Breast epithelium (tissue), 4 donors: ENCODE data around the gene IRAK1. TPM values are rescaled to one million over a fixed set of nuclear protein-coding genes. Genes with fewer than 3 reads are reported as not detected.

ENCODE experiments used
- DNase-seq, 2 donors: peaks; one replicate each; pipeline ENCODE4 v3.0.0-alpha.2; 2019; ENCODE audit warnings: low spot score in 2 of 2
- H3K27ac ChIP-seq, 2 donors: fragments of 200-600 bp; sonication (generic) in 1 of 2; one replicate each; pipeline ENCODE4 v1.5.1; 2016 to 2019; ENCODE audit warnings: mild to moderate bottlenecking in 1 of 2
- H3K27me3 ChIP-seq, 2 donors: fragments of 200-600 bp; sonication (generic) in 1 of 2; one replicate each; pipeline versions ENCODE4 v1.5.1 to v1.6.0; 2017 to 2019; ENCODE audit warnings: control low read depth in 1 of 2, mild to moderate bottlenecking in 1 of 2
- H3K36me3 ChIP-seq: fragments of 200-600 bp; one replicate; pipeline ENCODE4 v1.5.1; 2019
- H3K4me1 ChIP-seq, 2 donors: fragments of 200-600 bp; sonication (generic); one replicate each; pipeline ENCODE4 v1.5.1; 2016 to 2019; ENCODE audit warnings: control low read depth in 1 of 2
- H3K4me3 ChIP-seq, 3 donors: fragments of 200-600 bp; sonication (generic); 1 replicate in 2 of 3; 2 replicates in 1 of 3; pipeline ENCODE4 v1.5.1; 2016 to 2019; ENCODE audit warnings: mild to moderate bottlenecking in 3 of 3, moderate library complexity in 2 of 3
- H3K9me3 ChIP-seq, 2 donors: fragments of 200-600 bp; sonication (generic) in 1 of 2; one replicate each; pipeline ENCODE4 v1.5.1; 2016 to 2019; ENCODE audit warnings: control low read depth in 1 of 2
- CTCF ChIP-seq, 3 donors: fragments of 450-650 bp; IDR thresholded peaks; one replicate each; pipeline ENCODE4 v1.5.1; 2016 to 2017; ENCODE audit warnings: antibody characterized with exemption in 3 of 3, mild to moderate bottlenecking in 3 of 3, moderate library complexity in 3 of 3
- POLR2A ChIP-seq: fragments of 450-650 bp; IDR thresholded peaks from one replicate; pipeline ENCODE4 v1.6.1; 2016; ENCODE audit warnings: antibody characterized with exemption, mild to moderate bottlenecking, moderate library complexity
- POLR2AphosphoS5 ChIP-seq, 3 donors: sonication (generic); formaldehyde crosslinking; IDR thresholded peaks; one replicate each; pipeline ENCODE4 v1.6.1; 2017; ENCODE audit warnings: antibody characterized with exemption in 3 of 3
- intact Hi-C: fragments of 100-400 bp; cut with DNase I; formaldehyde crosslinking; loops from one replicate; pipeline ENCODE4 v1.15.1; 2023; ENCODE audit warnings: low total_unique reads
- total RNA-seq, 3 donors: library from RNA; depleted of rRNA; stranded (reverse); fragments of >200 nt; gene quantifications; one replicate each; pipeline ENCODE4 v1.1.0, GENCODE V29; 2016

The IRAK1 gene
- total RNA-seq, 3 donors from 2014 or later = 43.7 to 66.2 (median 50.8) TPM

- H3K4me1 ChIP-seq = peaks cover 0 to 6% of the 10 kb centered on the region in 2 donors
- peak overlapping the region; percentile 26 to 100 for H3K27ac ChIP-seq
- no peak for DNase-seq
- no peaks in the 10 kb centered on the region for H3K9me3 ChIP-seq
- H3K27me3 ChIP-seq = peaks cover 0 to 24% of the 10 kb centered on the region in 2 donors
- TF ChIP-seq POLR2A (no peak), CTCF (IDR thresholded peaks at IDR 0.05) (no peak), POLR2AphosphoS5 (IDR thresholded peaks at IDR 0.05) (no peak)
- peak overlapping the region in 2 of 3 donors; percentile 82 to 91 for H3K4me3 ChIP-seq
- intact Hi-C loops = no loop called here
- no peaks in the 10 kb centered on the region for H3K36me3 ChIP-seq
Observed at GRCh38 chrX:153968255-153968654, 51.4 kb downstream of the IRAK1 start.

GRCh38 chrX:153967536-153968224, 52.0 kb downstream of the IRAK1 start:
- DNase-seq = no peak
- Histone ChIP-seq H3K4me1 (peaks cover 0 to 6% of the 10 kb centered on the region in 2 donors), H3K27ac (peak overlapping the region; percentile 26 to 100), H3K9me3 (no peaks in the 10 kb centered on the region), H3K27me3 (peaks cover 0 to 24% of the 10 kb centered on the region in 2 donors), H3K4me3 (peak overlapping the region in 1 of 3 donors; percentile 91), H3K36me3 (no peaks in the 10 kb centered on the region)
- intact Hi-C loops = no loop called here
- TF ChIP-seq POLR2AphosphoS5 (IDR thresholded peaks at IDR 0.05) (no peak), POLR2A (no peak)

- Histone ChIP-seq H3K9me3 (no peaks in the 10 kb centered on the region), H3K4me1 (peaks cover 0 to 6% of the 10 kb centered on the region in 2 donors), H3K4me3 (peak overlapping the region in 1 of 3 donors; percentile 91), H3K36me3 (no peaks in the 10 kb centered on the region), H3K27ac (peak overlapping the region; percentile 26 to 100), H3K27me3 (peaks cover 0 to 26% of the 10 kb centered on the region in 2 donors)
- intact Hi-C loops = no loop called here
- no peak for DNase-seq
- no peak for TF ChIP-seq POLR2AphosphoS5 (IDR thresholded peaks at IDR 0.05)
- no peak for TF ChIP-seq POLR2A
- TF ChIP-seq CTCF (IDR thresholded peaks at IDR 0.05) = no peak
Observed at GRCh38 chrX:153966841-153967535, 52.7 kb downstream of the IRAK1 start.

- Histone ChIP-seq H3K4me3 (peak overlapping the region in 1 of 3 donors; percentile 91), H3K4me1 (peaks cover 0 to 6% of the 10 kb centered on the region in 2 donors), H3K27ac (peak overlapping the region in 1 of 2 donors; percentile 100), H3K36me3 (no peaks in the 10 kb centered on the region), H3K9me3 (no peaks in the 10 kb centered on the region), H3K27me3 (peaks cover 0 to 33% of the 10 kb centered on the region in 2 donors)
- TF ChIP-seq POLR2A (no peak), POLR2AphosphoS5 (IDR thresholded peaks at IDR 0.05) (no peak)
- intact Hi-C loops = no loop called here
- DNase-seq = no peak
Observed at GRCh38 chrX:153966283-153966688, 53.4 kb downstream of the IRAK1 start.

- TF ChIP-seq POLR2AphosphoS5 (IDR thresholded peaks at IDR 0.05) (no peak), POLR2A (no peak), CTCF (IDR thresholded peaks at IDR 0.05) (no peak)
- peaks cover 0 to 6% of the 10 kb centered on the region in 2 donors for H3K4me1 ChIP-seq
- DNase-seq = no peak
- peaks cover 0 to 34% of the 10 kb centered on the region in 2 donors for H3K27me3 ChIP-seq
- no peak overlapping the region for H3K4me3 ChIP-seq
- H3K27ac ChIP-seq = no peak overlapping the region
- H3K9me3 ChIP-seq = no peaks in the 10 kb centered on the region
- intact Hi-C loops = no loop called here
- no peaks in the 10 kb centered on the region for H3K36me3 ChIP-seq
Observed at GRCh38 chrX:153965406-153965805, 54.3 kb downstream of the IRAK1 start.

GRCh38 chrX:153964105-153964504, 55.6 kb downstream of the IRAK1 start:
- H3K4me3 ChIP-seq = no peak overlapping the region
- no peak for DNase-seq
- TF ChIP-seq POLR2A (no peak), POLR2AphosphoS5 (IDR thresholded peaks at IDR 0.05) (no peak), CTCF (IDR thresholded peaks at IDR 0.05) (no peak)
- H3K9me3 ChIP-seq = no peaks in the 10 kb centered on the region
- H3K36me3 ChIP-seq = no peaks in the 10 kb centered on the region
- H3K27ac ChIP-seq = no peak overlapping the region
- intact Hi-C loops = no loop called here
- peaks cover 0 to 38% of the 10 kb centered on the region in 2 donors for H3K27me3 ChIP-seq
- peaks cover 0 to 6% of the 10 kb centered on the region in 2 donors for H3K4me1 ChIP-seq
